ENCODE measurements around the gene CIPC.

Gene CIPC

GRCh38 chr14:77069551-77069950 lies 28.5 kb upstream of the CIPC start:
- no peak for DNase-seq (ENCODE audit: low read depth in 2 of 2)

- DNase-seq (ENCODE audit: low read depth in 2 of 2): no peak
Measured at GRCh38 chr14:77071938-77072388, 26.1 kb upstream of the CIPC start.

DNA sequence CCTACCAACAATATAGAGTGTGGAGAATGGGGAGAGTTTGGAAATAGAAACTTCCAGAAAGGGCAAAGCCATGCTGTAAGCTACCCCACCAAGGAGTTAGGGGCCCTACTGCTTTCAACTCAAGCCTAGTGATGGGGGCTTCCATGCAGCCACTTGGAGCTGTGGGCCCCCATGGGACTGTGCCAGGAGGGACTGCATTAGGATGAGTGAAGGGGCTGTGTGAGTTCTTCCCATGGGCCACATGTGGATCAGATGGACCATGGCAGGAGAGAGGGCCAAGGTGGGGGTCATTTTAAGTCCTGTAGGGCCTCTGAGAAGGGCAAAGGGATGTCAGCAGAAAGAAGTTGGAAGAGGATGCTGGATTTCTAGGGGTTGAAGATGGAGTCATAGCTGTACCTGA lies 23.1 kb upstream of the CIPC start:
- DNase-seq (ENCODE audit: low read depth in 2 of 2): no peak

- no peak for DNase-seq (ENCODE audit: low read depth in 2 of 2)
Measured at GRCh38 chr14:77076113-77076631, 21.9 kb upstream of the CIPC start.

GRCh38 chr14:77077040-77077439 lies 21.0 kb upstream of the CIPC start:
- no peak for DNase-seq (ENCODE audit: low read depth in 2 of 2)

DNA sequence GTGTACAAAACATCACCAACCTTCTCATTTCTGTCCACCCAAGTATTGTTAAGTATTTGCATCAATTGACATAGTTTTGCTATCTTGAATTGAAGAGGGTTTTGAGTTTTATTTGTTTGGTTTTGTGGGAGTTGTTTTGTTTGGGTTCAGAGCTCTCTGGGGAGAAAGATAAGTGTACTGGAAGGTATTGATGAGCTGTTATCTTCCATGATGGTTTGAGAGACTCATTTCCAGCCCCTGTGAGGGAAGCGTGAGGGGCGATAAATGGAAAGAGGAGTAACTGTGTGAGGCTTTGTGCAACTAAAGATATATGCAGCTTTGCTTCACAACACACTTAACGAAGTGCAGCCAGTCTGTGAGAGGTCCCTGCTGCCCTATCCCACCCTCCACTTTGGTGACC lies 15.7 kb upstream of the CIPC start:
- DNase-seq (ENCODE audit: low read depth in 2 of 2): no peak

DNA sequence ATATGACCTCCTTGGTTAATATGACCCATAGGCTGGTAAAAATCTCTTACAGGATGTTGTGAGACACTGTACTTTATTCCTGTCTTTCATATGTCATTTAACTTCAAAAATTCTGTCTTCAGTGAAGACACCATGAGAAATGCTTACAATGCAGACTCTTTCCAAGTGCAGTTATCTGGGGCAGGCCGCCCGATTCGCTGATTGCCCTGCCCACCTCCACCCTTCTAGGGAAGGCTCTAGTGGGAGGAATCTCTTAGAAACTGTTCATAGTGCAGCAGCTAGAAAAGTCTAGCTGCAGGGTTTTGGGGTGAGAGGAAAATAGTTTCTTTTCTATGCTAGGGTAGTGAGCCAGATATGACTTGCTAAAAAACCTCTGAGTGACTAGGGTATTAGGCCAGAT lies 15.0 kb upstream of the CIPC start:
- DNase-seq (ENCODE audit: low read depth in 2 of 2): no peak

GRCh38 chr14:77084985-77085384 lies 13.1 kb upstream of the CIPC start:
- DNase-seq (ENCODE audit: low read depth in 2 of 2): no peak

DNA sequence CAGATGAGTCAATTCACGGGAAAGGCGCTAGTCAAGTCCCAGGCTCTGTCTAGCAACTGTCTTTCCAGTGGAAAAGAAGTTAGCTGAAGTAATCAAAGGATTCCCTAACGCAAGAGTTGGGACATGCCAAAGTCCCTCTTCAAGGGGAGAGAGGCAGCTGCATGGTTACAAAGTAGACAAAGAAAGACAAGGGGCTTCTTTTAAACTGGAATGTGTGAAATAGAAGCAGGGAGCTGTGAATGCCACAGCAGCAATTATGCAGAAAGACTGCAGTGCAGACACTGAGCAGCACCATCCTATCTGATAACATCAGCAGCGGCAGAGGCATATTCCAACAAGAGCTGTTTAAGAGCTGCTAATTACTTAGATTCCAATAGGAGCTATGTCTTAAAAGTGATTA lies 12.5 kb upstream of the CIPC start:
- no peak for DNase-seq (ENCODE audit: low read depth in 2 of 2)

DNA sequence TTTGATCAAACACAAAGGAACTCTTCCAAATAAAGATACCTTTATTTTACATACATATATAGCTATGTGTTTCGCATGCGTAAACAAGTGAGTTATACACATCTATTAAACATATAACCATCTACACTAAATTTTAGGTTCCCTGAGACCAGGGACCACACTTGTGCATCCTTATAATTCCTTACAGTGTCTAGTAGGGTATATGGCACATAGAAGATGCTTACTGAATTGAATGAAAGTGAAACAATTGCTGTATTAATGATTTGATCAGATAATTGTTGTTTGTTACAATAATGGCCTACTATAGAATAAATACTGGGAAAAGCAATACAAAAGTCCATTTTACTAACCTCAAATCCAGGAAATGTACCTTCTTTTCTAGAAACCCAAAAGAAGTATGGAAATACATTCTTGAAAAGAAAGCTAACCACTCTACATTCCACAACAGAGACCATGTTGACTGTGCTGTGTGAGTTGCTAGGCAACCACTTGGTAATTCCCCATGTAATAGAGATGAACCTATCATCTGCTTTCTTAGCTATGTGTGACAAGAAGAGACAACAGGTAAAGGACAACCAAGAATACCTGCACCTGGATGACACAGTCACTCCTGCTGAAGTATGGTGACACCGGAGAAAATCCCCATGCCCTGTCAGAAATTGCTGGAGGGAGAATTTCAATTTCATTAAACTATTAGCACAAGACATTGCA lies 11.9 kb upstream of the CIPC start:
- no peak for DNase-seq (ENCODE audit: low read depth in 2 of 2)

GRCh38 chr14:77086951-77087350 lies 11.1 kb upstream of the CIPC start:
- no peak for DNase-seq (ENCODE audit: low read depth in 2 of 2)

DNA sequence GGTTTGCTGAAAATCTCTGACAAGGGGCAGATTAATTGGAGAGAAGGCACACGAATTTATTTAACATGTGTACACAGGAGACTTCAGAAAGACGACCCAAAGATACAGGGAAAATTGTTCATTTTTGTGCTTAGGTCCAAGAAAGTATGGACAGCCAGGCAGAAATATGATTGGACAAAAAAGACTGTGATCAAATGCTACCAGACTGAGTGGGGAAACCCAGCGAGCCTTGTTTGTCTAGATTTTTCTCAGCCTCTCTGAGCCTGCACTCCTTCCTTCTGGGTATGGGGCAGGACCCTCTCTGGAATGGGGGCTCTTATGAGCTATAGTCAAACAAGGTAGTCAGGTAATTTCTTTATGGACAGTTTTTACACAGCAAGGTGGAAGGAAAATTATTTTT lies 10.4 kb upstream of the CIPC start:
- DNase-seq (ENCODE audit: low read depth in 2 of 2): no peak

DNA sequence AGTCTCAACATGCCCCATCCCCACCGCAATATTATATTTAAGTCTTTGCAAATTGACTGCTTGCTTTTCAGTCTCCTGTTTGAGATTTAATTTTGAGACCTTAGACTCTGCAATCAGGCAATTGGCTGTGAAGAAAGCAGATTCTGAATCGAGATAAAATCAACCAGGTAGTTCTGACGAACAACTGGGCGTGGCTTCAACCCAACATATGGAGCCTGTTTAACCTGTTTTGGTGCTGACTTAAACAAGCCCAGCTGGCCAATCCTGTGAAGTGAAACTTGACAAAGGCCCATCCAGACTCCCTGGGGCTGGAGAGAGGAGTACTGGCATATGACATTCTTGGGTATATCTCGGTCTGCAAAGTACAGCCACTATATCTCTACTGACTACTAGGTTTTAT lies 9.8 kb upstream of the CIPC start:
- DNase-seq (ENCODE audit: low read depth in 2 of 2): no peak

- no peak for DNase-seq (ENCODE audit: low read depth in 2 of 2)
Measured at GRCh38 chr14:77088645-77089044, 9.4 kb upstream of the CIPC start.

- no peak for DNase-seq (ENCODE audit: low read depth in 2 of 2)
Measured at GRCh38 chr14:77091518-77091917, 6.5 kb upstream of the CIPC start.

GRCh38 chr14:77092676-77093075 lies 5.4 kb upstream of the CIPC start:
- DNase-seq (ENCODE audit: low read depth in 2 of 2): no peak

DNA sequence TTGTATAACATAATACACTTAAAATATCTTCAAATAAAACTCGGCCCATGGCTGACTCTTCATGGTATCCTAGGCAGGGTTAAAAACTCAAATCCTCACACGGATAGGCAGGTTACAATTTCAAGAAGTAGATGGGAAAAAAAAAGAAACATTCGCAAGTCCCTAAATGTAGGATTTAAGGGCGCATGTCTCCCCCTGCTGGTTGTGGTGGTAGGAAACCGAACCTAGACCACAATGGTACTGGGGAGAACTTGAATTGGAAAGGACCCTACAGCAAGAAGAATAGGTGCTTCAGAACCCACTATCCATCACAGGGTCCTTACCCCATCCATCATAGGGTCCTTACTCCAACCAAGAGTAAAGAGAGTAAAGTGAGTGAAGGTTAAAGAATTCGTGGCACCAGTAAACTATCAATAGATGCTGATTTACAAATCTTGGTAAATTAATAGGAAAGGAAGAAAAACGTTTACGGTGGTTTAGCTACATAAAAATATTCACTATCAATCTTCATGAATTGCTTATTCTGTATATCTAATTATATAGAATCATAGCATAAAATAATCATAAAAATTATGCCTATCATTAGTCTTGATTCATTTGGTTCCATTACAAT lies 3.3 kb upstream of the CIPC start:
- peak; percentile 57 to 66 for DNase-seq (ENCODE audit: low read depth in 2 of 2)

DNA sequence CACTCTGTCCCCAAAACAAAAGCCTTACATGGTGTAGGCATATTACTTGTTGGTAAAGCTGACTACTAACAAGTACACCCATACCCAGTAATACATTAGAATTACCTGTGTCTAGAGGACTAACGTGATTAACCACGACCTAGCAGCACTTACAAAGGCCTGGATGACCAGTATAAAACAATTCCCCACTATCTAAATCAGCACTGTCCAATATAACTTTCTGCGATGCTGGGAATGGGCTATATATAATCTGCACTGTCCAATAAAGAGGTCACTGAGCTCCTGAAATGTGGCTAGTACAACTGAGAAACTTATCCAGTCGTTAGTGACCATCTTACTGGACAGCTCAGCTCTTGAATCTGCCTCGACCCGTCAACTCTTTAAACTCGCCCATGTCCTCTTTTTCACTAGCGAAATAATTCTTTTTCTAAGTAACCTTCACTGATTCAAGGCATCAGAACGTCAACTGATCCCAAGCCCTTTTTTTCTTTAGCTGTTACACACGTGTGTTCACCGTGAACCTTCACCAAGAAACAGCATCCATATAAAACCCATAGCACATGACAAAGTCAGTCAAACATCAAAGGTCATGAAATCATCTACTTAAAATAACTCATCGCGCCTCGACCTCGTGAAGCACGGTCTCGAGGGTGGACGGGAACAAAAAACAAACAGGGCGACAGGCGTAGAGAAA lies 905 bp upstream of the CIPC start:
- DNase-seq (ENCODE audit: low read depth in 2 of 2): no peak

- peak in 1 of 2 donors; percentile 2 for DNase-seq (ENCODE audit: low read depth in 2 of 2)
Measured at GRCh38 chr14:77098529-77099353, 683 bp downstream of the CIPC start.

- no peak for DNase-seq (ENCODE audit: low read depth in 2 of 2)
Measured at GRCh38 chr14:77099425-77100167, 1.5 kb downstream of the CIPC start.

GRCh38 chr14:77100961-77101360 lies 2.9 kb downstream of the CIPC start:
- DNase-seq (ENCODE audit: low read depth in 2 of 2): no peak

Data from stimulated activated CD8-positive, alpha-beta memory T cell treated with anti-CD3 and anti-CD28 coated beads, Interleukin-7, amount 100 ng/mL, for 1 hour (primary cell).